Activated T-cell treated with anti-CD3 and anti-CD28 coated beads for 48 hours (primary cell): ENCODE data around the gene MRPL12.
A peak's percentile ranks its signal among the peaks of the same experiment; 100 is the strongest.
"Not testable (repeated sequence)": the region's sequence is repeated elsewhere in the genome, so short reads cannot be mapped to it uniquely, and the experiment has no call there.

Source experiments
- DNase-seq: peaks from one replicate; pipeline ENCODE4 v3.0.0-alpha.2; 2020; ENCODE audit warnings: low read depth

MRPL12 gene

DNA sequence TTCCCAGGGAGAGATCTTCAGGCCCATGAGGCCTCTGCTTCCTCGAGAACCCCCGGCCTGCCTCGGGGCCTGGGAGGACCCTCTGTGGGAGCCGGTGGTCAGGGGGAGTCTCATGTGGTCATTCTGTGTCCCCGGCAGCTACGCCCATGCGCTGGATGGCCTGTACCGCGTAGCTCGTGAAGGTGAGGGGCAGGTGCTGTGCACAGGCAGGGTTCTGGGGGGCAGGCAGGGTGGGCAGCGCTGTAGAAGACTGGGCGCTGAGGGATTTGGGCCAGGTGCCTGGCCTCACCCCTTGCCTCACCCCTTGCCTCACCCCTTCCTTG is 13.5 kb downstream of the MRPL12 start:
- DNase-seq = no peak

DNA sequence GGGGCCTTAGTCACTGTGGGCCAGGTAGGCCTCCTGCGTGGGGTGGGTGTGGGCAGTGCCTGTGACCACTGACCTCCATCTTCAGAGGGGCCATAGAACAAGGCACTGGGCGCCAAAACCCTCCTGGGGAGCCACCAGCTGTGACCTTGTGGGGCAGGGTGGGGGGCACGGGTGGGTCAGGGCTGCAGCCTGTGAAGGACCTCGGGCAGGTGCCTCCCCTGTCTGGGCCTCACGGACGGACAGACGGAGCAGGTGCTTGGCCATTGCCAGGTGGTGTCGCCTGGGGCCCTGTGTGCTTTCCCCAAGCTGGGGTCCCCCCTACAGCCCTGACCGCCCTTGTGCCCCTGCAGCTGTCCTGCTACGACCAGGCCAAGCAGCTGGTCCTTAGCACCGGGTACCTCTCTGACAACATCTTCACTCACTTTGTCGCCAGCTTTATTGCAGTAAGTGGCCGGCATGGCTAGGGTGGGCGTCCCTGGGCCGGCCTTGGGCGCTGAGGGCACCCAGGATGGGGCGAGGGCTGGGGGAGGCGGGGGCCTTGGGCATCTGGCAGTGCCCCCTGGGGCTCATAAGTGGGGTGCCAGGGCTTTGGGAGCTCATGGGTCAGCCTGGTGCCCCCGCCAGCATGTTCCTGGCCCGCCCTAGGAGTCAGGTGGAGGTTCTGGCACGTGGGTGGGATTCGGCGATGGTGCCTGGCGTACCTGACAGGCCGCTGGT is 14.0 kb downstream of the MRPL12 start:
- DNase-seq = no peak

DNA sequence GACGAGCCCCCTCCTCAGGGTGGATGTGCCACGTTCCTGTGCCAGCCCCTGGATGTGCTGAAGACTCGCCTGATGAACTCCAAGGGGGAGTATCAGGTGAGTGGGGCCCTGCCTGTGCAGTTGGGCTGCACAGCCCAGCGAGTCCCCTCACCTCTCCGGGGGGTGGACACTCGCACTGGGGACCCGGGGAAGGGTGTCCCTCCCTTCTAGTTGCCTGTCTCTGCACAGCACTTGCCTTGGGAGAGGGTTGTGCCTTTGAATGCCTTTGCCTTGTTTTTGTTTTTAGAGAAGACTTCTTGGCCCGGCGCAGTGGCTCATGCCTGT is 14.6 kb downstream of the MRPL12 start:
- DNase-seq = no peak

DNA sequence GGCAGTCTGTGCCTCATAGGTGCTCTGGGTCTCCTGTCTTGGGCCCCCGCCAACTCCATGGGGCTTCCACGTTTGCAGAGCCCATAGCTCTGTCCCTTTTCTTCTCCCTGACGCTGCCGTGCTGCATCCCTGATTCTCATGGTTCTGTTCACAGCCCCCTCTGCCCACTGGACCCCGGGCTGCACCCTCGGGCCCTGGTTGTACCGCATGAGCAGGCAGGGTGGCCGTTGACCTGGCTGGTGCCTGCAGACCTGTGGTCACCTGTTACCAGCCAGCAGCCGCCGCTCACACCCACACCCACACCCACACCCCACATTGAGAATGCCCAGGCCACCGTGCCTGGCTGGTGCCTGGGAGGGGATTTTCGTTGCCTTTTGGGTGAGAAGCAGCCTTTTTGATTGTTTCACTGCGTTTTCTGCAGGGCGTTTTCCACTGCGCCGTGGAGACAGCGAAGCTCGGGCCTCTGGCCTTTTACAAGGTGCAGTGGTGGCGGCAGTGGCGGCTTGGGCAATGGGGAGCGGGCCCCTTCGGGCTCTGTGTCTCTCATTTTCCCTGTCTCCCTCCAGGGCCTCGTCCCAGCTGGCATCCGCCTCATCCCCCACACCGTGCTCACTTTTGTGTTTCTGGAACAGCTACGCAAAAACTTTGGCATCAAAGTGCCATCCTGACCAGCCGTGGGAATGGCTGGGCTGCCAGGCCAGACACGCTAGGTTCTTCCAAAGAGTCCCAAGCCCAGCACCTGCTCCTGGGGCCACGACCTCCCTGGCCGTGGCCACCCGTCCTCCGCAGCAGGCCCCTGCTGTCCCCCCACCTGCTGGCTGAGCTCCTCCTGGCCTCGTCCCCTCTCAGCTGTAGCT is 16.5 kb downstream of the MRPL12 start:
- DNase-seq = no peak

DNA sequence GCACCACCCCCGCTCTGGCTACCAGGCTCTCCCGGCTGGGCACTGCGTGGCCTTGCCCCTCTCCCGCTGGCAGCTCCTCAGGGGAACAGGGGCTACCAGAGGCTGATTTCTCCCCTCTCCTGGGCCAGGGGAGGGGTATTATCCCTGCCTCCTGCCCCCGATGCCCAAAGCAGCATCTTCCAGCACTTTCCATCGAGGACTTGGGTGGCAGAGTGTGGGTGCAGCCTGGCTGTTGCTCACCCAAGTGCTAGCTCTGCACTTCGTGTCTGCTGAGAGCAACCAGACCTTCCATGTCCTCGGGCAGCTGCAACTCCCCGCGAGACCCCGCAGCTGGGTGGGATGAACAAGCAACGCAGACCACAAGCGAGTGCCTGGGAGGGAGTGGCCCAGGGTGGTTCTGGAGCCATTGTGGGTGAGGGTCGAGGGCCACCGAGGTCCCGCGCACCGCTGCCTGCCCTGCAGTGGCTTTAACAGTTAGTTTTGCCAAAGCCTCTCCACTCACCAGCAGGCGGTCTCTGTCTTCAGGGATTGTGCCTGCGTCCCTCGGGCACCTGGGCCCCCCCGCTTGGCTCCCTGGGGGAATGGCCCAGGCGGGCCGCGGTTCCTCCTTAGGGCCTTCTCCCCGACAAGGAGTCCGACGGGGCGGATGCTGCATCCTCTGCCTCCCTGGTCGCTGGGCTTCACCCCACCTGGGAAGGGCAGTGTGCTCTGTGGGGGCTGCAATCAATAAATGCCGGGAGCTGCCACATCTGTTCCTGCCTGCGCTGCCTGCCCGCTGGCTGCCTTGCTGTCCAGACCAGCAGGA is 17.3 kb downstream of the MRPL12 start:
- DNase-seq = no peak

DNA sequence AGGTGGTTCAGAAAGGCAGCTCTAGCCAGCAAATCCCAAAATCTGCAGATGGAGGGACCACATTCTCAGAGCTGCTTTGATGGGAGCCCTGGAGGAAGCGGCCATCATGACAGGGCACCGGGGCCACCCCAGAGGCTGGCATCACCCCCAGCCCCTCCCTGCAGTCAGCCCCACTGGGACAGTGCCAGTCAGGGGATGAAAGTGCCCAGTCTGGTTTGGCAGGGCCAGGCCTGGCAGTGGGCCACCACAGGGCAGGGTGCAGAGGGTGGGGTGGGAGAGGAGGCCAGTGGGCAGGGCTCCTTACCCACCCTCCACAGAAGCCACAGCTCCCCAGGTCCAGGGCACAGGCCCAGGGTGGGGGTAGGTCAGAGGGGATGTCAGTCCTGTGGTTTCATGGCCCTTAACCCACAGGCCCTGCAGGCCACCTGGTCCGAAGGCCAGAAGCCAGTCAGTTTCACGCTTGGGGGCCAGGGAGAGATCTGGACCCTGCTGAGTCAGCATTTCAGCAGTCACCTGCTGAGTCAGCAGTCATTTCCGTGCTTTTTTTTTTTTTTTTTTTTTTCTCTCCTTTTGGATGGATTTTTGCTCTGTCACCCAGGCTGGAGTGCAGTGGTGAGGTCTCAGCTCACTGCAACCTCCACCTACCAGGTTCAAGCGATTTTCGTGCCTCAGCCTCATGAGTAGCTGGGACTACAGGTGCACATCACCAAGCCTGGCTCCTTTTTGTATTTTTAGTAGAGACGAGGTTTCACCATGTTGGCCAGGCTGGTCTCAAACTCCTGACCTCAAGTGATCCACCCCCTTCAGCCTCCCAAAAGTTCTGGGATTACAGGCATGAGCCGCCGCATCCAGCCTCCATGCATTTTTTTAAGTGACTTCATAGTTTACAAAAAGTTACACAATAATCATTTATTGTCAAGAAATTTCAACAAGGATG is 19.3 kb downstream of the MRPL12 start:
- no peak for DNase-seq

DNA sequence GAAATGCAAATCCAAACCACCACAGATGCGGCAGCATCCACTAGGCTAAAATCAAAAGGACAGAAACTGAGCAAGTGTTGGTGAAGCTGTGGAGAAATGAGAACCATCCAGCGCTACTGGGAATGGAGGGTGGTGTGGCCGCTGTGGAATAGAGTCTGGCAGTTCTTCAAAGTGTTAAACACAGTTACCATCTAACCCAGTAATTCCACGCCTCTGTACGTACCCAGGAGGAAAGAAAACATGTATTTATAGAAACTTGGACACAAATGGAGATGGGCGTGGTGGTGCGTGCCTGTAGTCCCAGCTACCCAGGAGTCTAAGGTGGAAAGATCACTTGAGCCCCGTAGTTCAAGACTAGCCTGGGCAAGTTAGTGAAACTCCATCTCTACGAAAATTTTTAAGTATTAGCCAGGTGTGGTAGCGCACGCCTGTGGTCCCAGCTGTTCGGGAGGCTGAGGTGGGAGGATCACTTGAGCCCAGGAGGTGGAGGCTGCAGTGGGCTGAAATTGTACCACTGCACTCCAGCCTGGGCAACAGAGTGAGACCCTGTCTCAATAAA is 20.6 kb downstream of the MRPL12 start:
- DNase-seq = no peak

DNA sequence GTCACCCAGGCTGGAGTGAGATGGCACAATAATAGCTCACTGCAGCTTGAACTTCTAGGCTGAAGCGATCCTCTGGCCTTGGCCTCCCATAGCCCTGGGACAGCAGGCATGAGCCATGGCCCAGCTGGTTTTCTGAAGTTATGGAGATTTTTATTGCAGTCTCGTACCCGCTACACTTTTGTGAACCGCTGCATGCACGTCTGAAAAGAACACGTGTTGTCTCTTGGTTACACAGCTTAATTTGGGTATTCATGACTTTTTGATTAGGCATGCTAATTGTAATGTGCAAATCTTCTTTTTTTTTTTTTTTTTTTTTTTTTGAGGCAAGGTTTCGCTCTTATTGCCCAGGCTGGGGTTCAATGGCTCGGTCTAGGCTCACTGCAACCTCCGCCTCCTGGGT is 22.3 kb downstream of the MRPL12 start:
- no peak for DNase-seq

DNA sequence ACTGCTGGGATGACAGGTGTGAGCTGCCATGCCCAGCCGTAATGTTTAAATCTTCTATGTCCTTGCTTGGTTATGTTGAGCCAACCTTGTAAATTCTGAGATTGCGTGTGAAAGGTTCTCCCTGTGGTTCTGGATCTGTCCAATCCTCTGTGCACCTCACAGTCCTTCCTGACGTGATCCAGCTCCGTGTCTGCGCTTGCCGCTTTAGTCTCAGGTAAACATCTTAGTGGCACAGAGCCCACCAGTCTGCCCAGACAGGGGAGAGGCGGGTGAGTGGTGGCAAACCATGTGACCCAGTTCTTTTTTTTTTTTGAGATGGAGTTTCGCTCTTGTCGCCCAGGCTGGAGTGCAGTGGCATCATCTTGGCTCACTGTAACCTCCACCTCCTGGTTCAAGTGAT is 22.8 kb downstream of the MRPL12 start:
- no peak for DNase-seq

DNA sequence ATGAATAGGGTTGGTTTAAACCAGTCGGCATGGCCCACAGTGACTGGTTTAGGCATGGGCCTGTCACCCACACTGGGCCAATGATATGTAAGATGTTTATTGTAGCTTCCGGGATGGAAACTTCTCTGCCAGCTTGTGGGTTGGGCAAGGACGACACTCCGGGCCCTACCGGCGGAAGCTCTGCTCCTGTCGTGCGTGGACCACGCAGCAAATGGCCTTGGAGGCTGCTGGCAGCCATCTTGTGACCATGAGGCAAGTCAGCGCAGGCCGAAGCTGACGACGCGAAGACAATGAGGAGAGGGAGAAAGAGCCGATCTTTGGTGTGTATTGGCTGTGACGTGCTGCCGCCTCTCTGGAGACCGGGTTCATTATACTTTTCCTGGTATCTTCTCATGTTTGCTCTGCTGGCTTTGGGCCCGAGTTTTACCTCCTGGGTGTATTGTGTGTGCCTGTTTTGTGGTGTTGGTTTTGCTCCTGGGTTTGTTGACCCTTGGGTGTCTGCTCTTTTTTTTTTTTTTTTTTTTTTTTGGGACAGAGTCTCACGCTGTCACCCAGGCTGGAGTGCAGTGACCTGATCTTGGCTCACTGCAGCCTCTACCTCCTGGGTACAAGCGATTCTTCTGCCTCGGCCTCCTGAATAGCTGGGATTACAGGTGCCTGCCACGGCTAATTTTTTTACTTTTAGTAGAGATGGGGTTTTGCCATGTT is 24.3 kb downstream of the MRPL12 start:
- DNase-seq = no peak

DNA sequence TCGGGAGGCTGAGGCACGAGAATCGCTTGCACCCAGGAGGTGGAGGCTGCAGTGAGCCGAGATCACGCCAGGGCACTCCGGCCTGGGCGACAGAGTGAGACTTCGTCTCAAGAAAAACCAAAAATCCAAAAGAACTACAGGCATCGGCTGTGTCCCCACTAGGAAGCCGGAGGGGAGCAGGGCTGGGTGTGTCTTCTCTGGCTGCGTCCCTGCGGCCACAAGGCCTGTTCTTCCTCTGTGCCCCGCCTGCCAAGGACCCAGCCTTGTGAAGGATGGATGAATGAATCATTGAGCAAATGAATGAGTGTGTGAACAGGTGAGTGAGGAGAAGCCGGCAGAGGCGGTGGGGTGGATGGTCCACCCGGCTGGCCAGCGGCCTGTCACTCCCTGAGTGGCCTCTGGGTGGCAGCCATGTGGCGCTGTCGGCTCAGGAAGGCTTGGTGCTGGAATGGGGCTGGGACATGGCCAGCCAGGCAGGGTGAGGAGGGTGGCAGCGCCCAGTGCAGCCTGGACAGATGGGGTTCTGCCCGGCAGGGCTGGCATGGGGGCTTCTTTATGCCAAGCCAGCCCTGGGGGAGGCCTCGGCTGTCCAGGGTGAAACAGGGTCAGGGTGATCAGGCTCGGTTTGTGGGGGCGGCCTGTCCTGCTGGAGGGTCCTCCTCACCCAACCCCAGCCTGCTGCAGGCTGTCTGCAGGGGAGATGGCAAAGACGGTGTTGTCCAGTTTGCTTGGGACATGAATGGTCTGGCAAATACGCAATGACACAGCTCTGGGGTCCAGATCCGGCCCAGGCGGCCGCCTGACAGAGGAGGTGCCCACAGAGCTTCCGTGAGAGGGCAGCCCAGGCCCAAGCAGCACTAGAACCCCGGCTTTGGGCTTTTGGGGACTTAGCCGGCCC is 30.6 kb downstream of the MRPL12 start:
- DNase-seq = peak; percentile 72

DNA sequence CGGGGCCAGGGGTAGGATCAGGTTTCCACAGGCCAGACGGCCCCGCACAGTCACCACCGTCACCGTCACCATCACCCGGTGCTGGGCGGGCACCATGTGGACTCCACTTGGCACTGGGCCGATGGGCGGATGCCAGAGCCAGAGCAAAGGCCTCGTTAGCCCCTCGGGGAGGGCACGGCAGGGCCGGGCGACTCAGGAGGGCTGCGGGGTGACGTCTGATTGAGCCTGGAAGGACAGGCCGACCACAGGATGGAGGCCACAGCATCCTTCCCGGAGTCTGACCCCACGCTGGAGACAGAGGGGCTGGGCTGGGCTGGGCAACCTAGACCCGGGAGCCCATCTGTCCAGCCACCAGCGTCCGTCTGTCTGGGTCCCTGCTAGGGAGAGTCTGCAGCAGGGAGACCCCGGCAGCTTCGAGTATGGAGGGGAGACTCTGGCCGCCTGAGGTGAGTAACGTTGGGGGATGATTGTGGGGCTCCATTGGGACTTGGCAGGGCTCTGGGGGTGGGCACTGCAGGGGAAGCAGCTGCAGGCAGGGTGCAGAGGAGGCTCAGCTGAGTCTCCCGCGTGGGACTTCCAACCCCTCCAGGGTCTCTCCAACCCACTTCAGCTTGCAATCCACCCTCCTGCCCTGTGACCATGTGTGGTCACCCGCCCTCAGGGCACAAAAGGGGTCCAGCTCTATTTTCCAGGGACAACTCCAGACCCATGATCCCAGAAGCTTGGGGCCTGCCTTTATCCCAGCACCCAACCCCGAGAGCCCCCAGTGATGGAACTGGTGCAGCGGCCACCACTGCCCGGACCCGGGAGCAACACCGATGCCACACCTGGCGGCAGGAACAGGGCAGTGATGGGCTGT is 31.5 kb downstream of the MRPL12 start:
- DNase-seq = no peak

DNA sequence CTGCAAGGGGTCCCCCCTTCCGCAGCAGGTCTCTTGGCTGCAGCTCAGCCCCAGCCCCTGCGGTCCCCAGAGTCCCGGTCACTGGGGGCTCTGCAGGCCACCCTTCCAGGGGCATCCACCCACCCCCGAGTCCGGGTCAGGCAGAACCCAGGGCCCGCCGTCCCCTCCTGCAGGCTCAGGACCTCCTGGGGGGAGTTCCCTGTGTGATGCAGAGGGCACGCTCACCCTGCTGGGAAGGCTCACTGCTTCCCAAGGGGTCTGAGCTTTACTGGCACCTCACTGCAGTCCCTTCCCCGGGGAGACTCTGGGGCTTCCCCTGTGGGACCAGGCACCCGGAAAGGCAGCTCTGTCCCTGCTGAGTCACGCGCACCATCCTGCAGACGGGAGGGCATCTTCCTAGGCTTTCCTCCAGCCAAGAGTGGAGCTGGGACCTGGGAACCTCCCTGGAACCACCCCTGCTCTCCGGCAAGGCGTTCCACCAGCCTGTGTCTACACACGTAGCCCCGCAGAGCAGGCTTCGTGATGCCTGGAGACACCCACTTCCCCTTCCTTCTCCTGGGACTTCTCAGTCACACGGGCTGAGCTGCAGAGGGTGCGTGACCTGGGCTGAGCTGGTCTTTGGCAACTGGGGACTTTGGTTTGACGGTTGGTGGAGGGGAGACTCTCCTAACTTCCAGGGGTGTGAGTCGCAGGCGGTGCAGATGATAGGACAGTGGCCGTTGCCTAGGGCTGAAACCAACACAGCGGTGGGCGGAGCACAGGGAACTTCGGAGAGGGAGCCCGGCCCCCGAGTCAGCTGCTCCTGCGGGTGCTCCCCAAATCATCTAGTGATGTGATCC is 32.3 kb downstream of the MRPL12 start:
- no peak for DNase-seq

DNA sequence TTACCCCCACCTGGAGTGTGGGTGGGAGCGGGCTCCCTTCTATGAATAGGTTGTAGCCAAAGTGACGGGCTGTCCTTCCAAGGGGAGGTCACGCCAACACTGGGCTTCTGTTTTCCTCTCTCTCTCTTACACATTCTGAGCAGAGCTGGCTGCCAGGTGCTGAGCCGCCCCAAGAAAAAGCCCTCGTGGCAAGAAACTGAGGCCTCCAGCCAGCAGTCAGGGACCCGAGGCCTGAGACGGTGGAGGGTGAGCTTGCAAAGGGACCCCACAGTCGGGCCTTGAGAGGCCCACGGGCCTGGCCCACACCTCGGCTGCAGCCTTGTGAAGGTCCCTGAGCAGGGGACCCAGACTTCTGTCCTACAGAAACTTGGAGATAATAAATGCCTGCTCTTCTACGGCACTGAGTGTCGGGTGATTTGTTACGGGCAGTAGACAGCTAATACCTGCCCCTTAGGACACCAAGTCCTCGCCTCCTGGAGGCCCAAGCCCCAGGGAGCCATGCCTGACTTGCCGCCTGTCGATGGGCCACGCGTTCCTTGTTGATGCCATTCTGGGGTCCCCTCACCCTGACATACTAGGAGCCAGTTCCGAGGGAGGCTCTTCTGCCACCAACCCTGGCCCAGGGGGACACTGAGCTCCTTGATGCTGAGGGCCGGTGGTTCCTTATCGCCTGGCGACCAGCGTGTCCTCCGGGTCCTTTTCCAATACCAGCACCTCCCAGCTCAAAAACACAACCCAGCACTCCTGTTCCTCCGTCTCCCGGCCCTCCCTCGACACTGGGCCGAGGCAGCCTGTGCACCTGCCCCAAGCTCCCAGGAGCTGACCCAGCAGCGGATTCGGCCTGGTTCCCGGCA is 35.0 kb downstream of the MRPL12 start:
- no peak for DNase-seq

DNA sequence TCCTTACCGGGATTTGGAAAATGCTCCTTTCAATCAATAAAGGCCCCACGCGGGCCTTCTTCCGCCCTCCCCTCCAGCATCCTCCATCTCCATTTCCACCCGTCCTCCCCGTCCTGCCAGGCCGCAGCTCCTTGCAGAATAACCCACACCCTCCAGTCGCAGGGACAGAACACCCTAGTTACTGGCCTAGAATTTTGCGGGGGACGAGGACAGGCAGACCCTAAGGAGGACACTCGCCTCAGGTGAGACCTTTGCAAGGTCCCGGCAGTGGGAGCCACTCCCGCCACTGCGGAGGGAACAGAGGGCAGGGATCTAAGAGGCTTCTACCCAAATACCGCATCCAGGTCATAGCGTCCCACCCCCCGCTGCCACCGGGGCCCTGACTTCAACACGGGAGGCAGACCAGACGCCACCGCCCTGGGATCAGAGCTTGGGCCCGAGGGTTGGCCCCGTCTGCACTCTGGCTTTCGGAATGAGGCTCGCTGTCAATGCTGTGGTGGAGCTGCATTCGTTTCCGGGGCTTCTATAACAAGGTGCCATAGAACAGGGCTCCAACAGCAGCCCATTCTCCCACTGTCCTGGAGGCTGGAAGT is 35.7 kb downstream of the MRPL12 start:
- no peak for DNase-seq

DNA sequence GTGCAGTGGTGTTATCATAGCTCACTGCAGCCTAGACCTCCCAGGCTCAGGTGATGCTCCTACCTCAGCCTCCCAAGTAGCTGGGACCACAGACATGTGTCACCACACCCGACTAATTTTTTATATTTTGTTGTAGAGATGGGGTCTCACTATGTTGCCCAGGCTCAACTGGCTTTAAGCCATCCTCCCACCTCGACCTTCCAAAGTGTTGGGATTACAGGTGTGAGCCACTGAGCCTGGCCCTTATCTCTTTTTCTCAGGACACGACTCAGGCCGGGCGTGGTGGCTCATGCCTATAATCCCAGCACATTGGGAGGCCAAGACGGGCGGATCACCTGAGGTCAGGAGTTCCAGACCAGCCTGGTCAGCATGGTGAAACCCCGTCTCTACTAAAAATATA is 36.4 kb downstream of the MRPL12 start:
- not testable (repeated sequence) for DNase-seq
